HCT116 (cell line): Measurements from ENCODE around the gene CLDN10.

Experiments
- CEBPB ChIP-seq: IDR thresholded peaks from 2 replicates; pipeline ENCODE4 v1.6.1; 2012; ENCODE audit warnings: low read depth
- CTCF ChIP-seq, 3 experiments: fragments of 200-600 bp in 1 of 3; sonication (generic) in 1 of 3; IDR thresholded peaks in 2 of 3; conservative IDR thresholded peaks in 1 of 3; 2 replicates each; pipeline ENCODE4 v1.5.1; 2012 to 2017; ENCODE audit warnings: low read depth in 2 of 3, low read length in 2 of 3, antibody characterized with exemption in 1 of 3, borderline replicate concordance in 1 of 3, control low read depth in 1 of 3, mild to moderate bottlenecking in 1 of 3, mixed read lengths in 1 of 3, mixed run types in 1 of 3, moderate library complexity in 1 of 3; ENCODE audit not compliant: insufficient read depth in 1 of 3
- EZH2 ChIP-seq: fragments of 200-600 bp; sonication (generic); IDR thresholded peaks from 2 replicates; pipeline ENCODE4 v1.6.1; 2017; ENCODE audit warnings: antibody characterized with exemption, mixed run types
- JUND ChIP-seq: IDR thresholded peaks from 2 replicates; pipeline ENCODE4 v1.6.1; 2012
- POLR2A ChIP-seq: IDR thresholded peaks from 2 replicates; pipeline ENCODE4 v1.7.0; 2011; ENCODE audit warnings: borderline replicate concordance; ENCODE audit not compliant: insufficient read depth, insufficient read length; ENCODE audit errors: extremely low read depth
- POLR2AphosphoS5 ChIP-seq: IDR thresholded peaks from 2 replicates; pipeline ENCODE4 v1.6.1; 2011; ENCODE audit warnings: mild to moderate bottlenecking, low read depth, low read length, moderate library complexity
- RAD21 ChIP-seq: IDR thresholded peaks from 2 replicates; pipeline ENCODE4 v1.6.1; 2012; ENCODE audit warnings: low read depth, mild to moderate bottlenecking
- SIN3A ChIP-seq: IDR thresholded peaks from 2 replicates; pipeline ENCODE4 v1.6.1; 2012; ENCODE audit warnings: low read depth
- SP1 ChIP-seq: IDR thresholded peaks from 2 replicates; pipeline ENCODE4 v1.6.1; 2012; ENCODE audit warnings: low read depth
- SRF ChIP-seq: IDR thresholded peaks from 2 replicates; pipeline ENCODE4 v1.6.1; 2012; ENCODE audit warnings: low read depth
- TCF7L2 ChIP-seq: IDR thresholded peaks from 2 replicates; pipeline ENCODE4 v1.7.0; 2011; ENCODE audit warnings: borderline replicate concordance, inconsistent platforms; ENCODE audit not compliant: insufficient read depth, insufficient read length; ENCODE audit errors: extremely low read depth
- YY1 ChIP-seq: IDR thresholded peaks from 2 replicates; pipeline ENCODE4 v1.6.1; 2011; ENCODE audit warnings: low read length, low read depth, moderate library complexity, mild to moderate bottlenecking; ENCODE audit not compliant: insufficient replicate concordance; ENCODE audit errors: extremely low read depth
- ZFX ChIP-seq: fragments of 450-650 bp; IDR thresholded peaks from 2 replicates; pipeline ENCODE4 v1.6.1; 2017
- ZNF274 ChIP-seq: fragments of 200-500 bp; sonication (Bioruptor generic); IDR thresholded peaks from 2 replicates; pipeline ENCODE4 v1.6.1; 2014; ENCODE audit warnings: mild to moderate bottlenecking, low read depth, low read length, inconsistent platforms

DNA sequence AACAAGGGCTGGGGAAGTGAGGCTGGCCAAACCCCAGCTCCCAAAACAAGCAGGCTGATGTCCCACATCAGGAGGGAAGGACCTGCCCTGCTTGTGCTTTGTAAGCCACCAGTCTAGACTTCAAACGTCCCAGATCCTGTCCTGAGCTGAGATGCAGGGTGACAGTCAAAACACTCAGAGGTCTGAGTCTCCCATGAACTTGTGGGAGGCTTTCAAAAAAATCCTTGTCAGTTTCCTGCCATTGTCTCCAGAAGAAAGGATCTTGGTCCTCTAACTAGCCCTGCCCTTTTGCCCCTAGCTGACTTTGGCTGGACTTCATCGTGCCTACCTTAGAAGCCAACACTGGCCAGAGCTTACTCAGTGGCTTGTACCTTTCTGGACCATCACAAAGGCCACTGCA is 48.7 kb downstream of the CLDN10 start:
- TF ChIP-seq CTCF (IDR thresholded peaks at IDR 0.05 in 2 of 3, conservative IDR thresholded peaks at IDR 0.05 in 1 of 3; ENCODE audit: borderline replicate concordance in 1 of 3, insufficient read depth in 1 of 3, low read depth in 2 of 3, low read length in 2 of 3) = no peak
- TF ChIP-seq ZFX = no peak
- TF ChIP-seq TCF7L2 = no peak
- TF ChIP-seq POLR2AphosphoS5 = no peak
- no peak for TF ChIP-seq ZNF274
- no peak for TF ChIP-seq EZH2
- no peak for TF ChIP-seq POLR2A
- TF ChIP-seq YY1 = no peak
- TF ChIP-seq JUND = no peak
- TF ChIP-seq RAD21 = no peak
- no peak for TF ChIP-seq SP1
- no peak for TF ChIP-seq SIN3A
- TF ChIP-seq CEBPB = no peak
- TF ChIP-seq SRF = no peak
